Measurements from ENCODE around the gene NME5. TPM values are rescaled to one million over a fixed set of nuclear protein-coding genes. Genes with fewer than 3 reads are reported as not detected.

NME5 gene
- total and polyA plus RNA-seq, 8 donors = 1.5 to 2.7 (median 2.1) TPM; not detected in 3

GRCh38 chr5:138067945-138068344 lies 71.3 kb downstream of the NME5 start:
- Histone ChIP-seq H3K27me3 (no peaks in the 10 kb centered on the region), H3K36me3 (no peaks in the 10 kb centered on the region), H3K27ac (no peak overlapping the region), H3K4me1 (peaks cover 0 to 6% (median 0%) of the 10 kb centered on the region in 4 donors), H3K9me3 (no peaks in the 10 kb centered on the region), H3K4me3 (no peak overlapping the region)
- no peak for DNase-seq
- intact Hi-C loops (cut with DNase I; ENCODE audit: low total_unique reads) = no loop called here
- no peak for TF ChIP-seq EP300 (IDR thresholded peaks at IDR 0.05)
- TF ChIP-seq CTCF (IDR thresholded peaks at IDR 0.05) = no peak
- no peak for TF ChIP-seq POLR2A (IDR thresholded peaks at IDR 0.05)
- TF ChIP-seq POLR2AphosphoS5 (IDR thresholded peaks at IDR 0.05) = no peak
- WGBS, 5 donors = 85 to 94% (median 90%) methylated on average over 8 of the region's 8 CpGs

Small RNAs within 50 kb of the gene (small RNA-seq; reads per million reads assigned to genes)
- gene RNU6-1148P (0 reads per million in 4 donors), gene RNU6-460P (0 to 0.15 (median 0) reads per million in 4 donors), gene RNU6-888P (0 to 0.46 (median 0) reads per million in 4 donors)

Other genes with a start within 250 kb of the NME5 start
- not detected for gene PKD2L2, start 250.0 kb downstream of the NME5 start, total RNA-seq
- gene PKD2L2, start 250.0 kb downstream of the NME5 start, polyA plus RNA-seq = not detected
- gene FAM13B, start 106.3 kb downstream of the NME5 start, total RNA-seq = 10 to 100 TPM; 11.0 to 66.6 (median 36.4) TPM
- 10 to 100 TPM in 1 of 3 donors, 1 to 10 TPM in 2; 7.0 to 15.0 (median 9.5) TPM for gene FAM13B, start 106.3 kb downstream of the NME5 start, polyA plus RNA-seq
- not detected for gene WNT8A, start 55.4 kb downstream of the NME5 start, total RNA-seq
- gene WNT8A, start 55.4 kb downstream of the NME5 start, polyA plus RNA-seq = not detected
- 10 to 100 TPM; 29.9 to 58.2 (median 51.3) TPM for gene BRD8, start 39.2 kb upstream of the NME5 start, total RNA-seq
- 10 to 100 TPM; 20.4 to 35.1 (median 21.8) TPM for gene BRD8, start 39.2 kb upstream of the NME5 start, polyA plus RNA-seq
- gene KIF20A, start 39.7 kb upstream of the NME5 start, total RNA-seq = 1 to 10 TPM in 3 of 5 donors, not detected in 2; 2.0 to 8.4 (median 7.9) TPM
- gene KIF20A, start 39.7 kb upstream of the NME5 start, polyA plus RNA-seq = 1 to 10 TPM; 2.1 to 7.3 (median 2.1) TPM
- 10 to 100 TPM in 2 of 5 donors, 1 to 10 TPM in 3; 1.2 to 46.3 (median 4.5) TPM for gene CDC23, start 73.9 kb upstream of the NME5 start, total RNA-seq
- gene CDC23, start 73.9 kb upstream of the NME5 start, polyA plus RNA-seq = 10 to 100 TPM; 10.6 to 13.1 (median 11.1) TPM
- gene GFRA3, start 135.2 kb upstream of the NME5 start, total RNA-seq = 1 to 10 TPM in 1 of 5 donors, under 1 TPM in 1, not detected in 3; 0.55 to 4.1 TPM
- 1 to 10 TPM; 1.5 to 2.0 (median 1.8) TPM for gene GFRA3, start 135.2 kb upstream of the NME5 start, polyA plus RNA-seq
- 1 to 10 TPM in 2 of 5 donors, not detected in 3; 2.9 to 4.1 TPM for gene CDC25C, start 192.4 kb upstream of the NME5 start, total RNA-seq
- gene CDC25C, start 192.4 kb upstream of the NME5 start, polyA plus RNA-seq = 1 to 10 TPM in 1 of 3 donors, under 1 TPM in 2; 0.75 to 2.1 (median 0.92) TPM
- 10 to 100 TPM in 4 of 5 donors, under 1 TPM in 1; 0.29 to 43.3 (median 26.8) TPM for gene FAM53C, start 198.8 kb upstream of the NME5 start, total RNA-seq
- gene FAM53C, start 198.8 kb upstream of the NME5 start, polyA plus RNA-seq = 10 to 100 TPM in 1 of 3 donors, 1 to 10 TPM in 2; 7.0 to 13.4 (median 8.7) TPM
- gene KDM3B, start 213.3 kb upstream of the NME5 start, total RNA-seq = 100 to 1,000 TPM in 1 of 5 donors, 10 to 100 TPM in 4; 47.1 to 107 (median 62.6) TPM
- 10 to 100 TPM; 12.6 to 20.8 (median 15.6) TPM for gene KDM3B, start 213.3 kb upstream of the NME5 start, polyA plus RNA-seq